Choroid plexus epithelial cell (primary cell): Measurements from ENCODE around the gene IFNL1.

Source experiments
- DNase-seq: peaks from one replicate; pipeline ENCODE4 v3.0.0-alpha.2; 2010; ENCODE audit warnings: low read depth
- H3K4me3 ChIP-seq: 2 replicates; pipeline ENCODE4 v1.5.1; 2011; ENCODE audit warnings: low read depth, mild to moderate bottlenecking, control low read depth, low read length, moderate library complexity
- TF ChIP-seq, protein P1 (sequence below): conservative IDR thresholded peaks from 2 replicates; pipeline ENCODE4 v1.5.1; 2011; ENCODE audit warnings: low read depth, mild to moderate bottlenecking, control low read depth, inconsistent platforms, low read length, moderate library complexity

Gene IFNL1

DNA sequence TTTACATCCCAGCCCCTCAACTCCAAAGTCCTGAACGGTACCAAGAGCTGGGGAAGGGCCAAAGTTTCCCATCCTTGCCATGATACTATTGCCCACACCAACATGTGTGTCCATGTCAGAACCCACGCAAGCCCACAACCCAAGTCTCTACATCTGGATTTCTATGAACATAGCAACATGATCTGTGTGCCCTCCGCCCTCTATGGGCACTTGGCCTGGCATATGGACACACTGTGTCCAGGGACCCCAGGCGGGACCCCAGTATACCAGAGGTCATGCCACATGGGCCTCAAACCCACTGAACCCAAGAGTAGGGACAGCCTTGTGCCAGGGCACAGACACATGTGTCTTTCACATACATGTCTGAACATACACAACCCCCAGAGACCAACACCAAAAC lies 22.5 kb downstream of the IFNL1 start:
- H3K4me3 ChIP-seq: no peak overlapping the region
- TF ChIP-seq, protein P1, sequence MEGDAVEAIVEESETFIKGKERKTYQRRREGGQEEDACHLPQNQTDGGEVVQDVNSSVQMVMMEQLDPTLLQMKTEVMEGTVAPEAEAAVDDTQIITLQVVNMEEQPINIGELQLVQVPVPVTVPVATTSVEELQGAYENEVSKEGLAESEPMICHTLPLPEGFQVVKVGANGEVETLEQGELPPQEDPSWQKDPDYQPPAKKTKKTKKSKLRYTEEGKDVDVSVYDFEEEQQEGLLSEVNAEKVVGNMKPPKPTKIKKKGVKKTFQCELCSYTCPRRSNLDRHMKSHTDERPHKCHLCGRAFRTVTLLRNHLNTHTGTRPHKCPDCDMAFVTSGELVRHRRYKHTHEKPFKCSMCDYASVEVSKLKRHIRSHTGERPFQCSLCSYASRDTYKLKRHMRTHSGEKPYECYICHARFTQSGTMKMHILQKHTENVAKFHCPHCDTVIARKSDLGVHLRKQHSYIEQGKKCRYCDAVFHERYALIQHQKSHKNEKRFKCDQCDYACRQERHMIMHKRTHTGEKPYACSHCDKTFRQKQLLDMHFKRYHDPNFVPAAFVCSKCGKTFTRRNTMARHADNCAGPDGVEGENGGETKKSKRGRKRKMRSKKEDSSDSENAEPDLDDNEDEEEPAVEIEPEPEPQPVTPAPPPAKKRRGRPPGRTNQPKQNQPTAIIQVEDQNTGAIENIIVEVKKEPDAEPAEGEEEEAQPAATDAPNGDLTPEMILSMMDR: no peak
- DNase-seq: no peak

DNA sequence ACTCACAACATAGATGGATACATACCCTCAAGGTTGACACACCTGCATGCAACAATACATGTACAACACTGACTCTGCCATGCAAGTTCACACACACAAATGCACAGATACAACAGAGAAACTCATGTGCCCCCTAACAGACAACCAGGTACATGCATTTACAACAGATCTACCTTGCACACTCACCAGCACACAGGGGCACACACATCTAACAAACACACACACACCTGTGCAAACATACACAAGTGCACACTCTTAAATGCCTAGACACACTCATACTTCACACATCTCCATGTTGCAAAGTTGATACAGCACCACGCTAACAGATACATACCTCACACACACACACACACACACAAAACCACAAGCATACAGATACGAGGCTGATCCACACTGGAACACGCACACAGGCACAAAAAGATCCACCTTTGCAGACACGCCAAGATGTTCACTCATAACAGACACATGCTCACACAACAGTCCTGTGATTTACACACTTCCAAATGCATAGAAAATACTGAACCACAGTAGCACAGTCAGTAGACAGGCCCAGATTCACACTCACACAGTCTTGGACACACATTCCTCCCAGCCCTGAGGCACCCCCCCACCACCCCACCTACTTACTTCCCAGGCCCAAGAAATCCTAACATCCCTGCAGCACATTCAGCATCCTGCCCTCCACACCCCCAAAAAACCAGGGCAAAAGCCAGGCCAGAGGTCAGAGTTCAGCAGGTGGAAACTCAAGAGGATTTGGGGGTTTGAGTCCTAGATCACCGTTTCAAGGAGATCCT lies 23.1 kb downstream of the IFNL1 start:
- no peak for DNase-seq
- TF ChIP-seq, protein P1: no peak
- no peak overlapping the region for H3K4me3 ChIP-seq

DNA sequence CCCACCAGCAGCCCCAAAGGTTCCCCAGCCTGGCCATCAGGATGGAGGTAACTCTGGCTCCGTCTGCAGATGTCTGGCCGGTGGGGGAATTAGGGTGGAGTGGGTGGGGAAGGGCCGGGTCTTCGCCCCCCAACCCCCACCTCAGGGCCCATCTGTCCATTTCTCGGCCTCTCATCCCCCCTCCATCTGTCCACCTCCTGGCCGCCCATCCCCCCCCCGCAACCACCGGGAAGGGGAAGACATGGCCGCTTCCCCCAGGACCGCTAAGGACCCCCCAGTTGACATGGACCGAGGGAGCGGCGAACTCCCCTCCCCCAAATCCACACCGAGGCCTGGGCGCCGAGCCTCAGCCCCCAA lies 23.7 kb downstream of the IFNL1 start:
- TF ChIP-seq, protein P1: no peak
- peak overlapping the region; percentile 47 for H3K4me3 ChIP-seq
- DNase-seq: no peak

DNA sequence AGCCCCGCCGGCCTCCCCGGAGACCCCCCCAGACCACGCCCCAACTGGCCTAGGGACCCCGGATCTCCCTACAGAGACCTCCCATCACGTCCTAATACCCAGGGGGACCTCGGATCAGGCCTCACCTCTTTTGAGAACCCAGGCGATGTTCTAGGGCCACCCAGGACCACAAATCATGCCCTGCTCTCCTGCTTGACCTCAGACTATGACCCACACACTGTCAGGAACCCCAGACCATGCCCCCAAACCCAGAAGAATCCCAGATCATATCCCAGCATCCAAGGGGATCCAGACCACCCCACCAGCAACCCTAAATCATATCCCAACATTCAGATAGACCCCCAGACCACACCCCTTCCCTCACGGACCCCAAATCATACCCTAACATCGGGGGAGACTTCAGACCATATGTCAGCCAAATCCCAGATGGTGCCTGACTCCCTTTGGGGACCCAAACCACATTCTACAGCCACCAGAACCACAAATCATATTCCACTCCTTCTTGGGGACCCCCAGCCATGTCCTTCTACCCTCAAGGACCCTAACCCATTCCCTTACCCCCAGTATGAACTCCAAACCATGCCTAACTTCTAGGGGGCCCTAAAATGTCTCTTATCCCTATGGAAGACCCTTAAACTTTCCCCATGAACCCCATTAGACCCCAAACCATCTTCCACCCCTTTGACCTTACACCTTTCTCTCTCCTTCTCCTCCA lies 25.1 kb downstream of the IFNL1 start:
- no peak overlapping the region for H3K4me3 ChIP-seq
- no peak for DNase-seq
- TF ChIP-seq, protein P1: no peak

DNA sequence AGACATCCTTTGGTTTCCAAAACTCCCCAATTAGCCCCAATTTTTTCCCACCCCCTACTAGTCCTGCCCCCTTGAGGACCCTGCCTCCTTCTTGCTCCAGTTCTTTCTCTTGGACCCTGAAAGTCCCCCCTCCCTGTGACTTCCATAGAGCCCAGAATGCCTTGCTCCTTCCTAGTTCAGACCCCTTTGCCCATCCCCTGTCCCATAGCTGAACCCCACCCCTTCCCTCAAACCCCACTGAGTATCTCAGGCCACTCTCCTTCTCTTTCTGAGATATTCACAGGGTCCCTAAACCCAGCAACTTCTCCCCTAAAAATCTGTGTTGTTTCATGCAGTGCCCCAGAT lies 25.6 kb downstream of the IFNL1 start:
- DNase-seq: no peak
- TF ChIP-seq, protein P1: no peak
- no peak overlapping the region for H3K4me3 ChIP-seq

DNA sequence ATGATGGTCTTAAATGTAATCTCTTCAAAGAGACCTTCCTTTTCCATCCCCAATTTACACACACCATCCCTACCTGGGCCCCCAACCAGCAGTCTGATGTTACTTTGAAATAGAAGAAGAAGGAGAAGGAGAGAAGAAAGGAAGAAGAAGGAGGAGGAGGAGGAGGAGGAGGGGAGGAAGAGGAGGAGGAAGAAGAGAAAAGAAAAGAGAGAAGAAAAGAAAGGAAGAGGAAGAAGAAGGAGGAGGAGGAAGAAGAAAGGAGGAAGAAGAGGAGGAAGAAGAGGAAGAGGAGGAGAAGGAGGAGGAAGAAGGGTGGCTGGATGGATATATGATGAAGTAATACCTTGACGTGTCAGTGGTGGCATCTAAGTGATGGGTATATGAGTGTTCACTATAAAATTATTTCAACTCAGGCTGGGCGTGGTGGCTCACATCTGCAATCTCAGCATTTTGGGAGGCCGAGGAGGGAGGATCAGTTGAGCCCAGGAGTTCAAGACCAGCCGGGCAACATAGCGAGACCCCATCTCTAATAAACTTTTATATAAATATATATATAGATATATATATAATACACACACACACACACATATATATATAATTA lies 28.1 kb downstream of the IFNL1 start:
- TF ChIP-seq, protein P1: no peak
- DNase-seq: no peak
- no peak overlapping the region for H3K4me3 ChIP-seq
